Fibroblast of villous mesenchyme (primary cell): ENCODE data around the gene TMEM80. TPM values are rescaled to one million over a fixed set of nuclear protein-coding genes. Genes with fewer than 3 reads are reported as not detected.
"Not testable (repeated sequence)": the region's sequence is repeated elsewhere in the genome, so short reads cannot be mapped to it uniquely, and the experiment has no call there.

Source experiments
- DNase-seq: peaks from one replicate; pipeline ENCODE4 v3.0.0-alpha.2; 2010; ENCODE audit warnings: low read depth
- H3K4me3 ChIP-seq: 2 replicates; pipeline ENCODE4 v1.5.1; 2011; ENCODE audit warnings: low read depth, mild to moderate bottlenecking, low read length
- total RNA-seq: library from RNA; depleted of rRNA; stranded (reverse); fragments of >200 nt; gene quantifications from 2 replicates; pipeline ENCODE4 v1.2.3, GENCODE V29; 2012
- TF ChIP-seq, protein P1 (sequence below): IDR thresholded peaks from 2 replicates; pipeline ENCODE4 v1.5.1; 2012; ENCODE audit warnings: low read depth, mild to moderate bottlenecking, low read length; ENCODE audit not compliant: insufficient read depth

Gene TMEM80
- total RNA-seq, 1 donor: 13.0 TPM

DNA sequence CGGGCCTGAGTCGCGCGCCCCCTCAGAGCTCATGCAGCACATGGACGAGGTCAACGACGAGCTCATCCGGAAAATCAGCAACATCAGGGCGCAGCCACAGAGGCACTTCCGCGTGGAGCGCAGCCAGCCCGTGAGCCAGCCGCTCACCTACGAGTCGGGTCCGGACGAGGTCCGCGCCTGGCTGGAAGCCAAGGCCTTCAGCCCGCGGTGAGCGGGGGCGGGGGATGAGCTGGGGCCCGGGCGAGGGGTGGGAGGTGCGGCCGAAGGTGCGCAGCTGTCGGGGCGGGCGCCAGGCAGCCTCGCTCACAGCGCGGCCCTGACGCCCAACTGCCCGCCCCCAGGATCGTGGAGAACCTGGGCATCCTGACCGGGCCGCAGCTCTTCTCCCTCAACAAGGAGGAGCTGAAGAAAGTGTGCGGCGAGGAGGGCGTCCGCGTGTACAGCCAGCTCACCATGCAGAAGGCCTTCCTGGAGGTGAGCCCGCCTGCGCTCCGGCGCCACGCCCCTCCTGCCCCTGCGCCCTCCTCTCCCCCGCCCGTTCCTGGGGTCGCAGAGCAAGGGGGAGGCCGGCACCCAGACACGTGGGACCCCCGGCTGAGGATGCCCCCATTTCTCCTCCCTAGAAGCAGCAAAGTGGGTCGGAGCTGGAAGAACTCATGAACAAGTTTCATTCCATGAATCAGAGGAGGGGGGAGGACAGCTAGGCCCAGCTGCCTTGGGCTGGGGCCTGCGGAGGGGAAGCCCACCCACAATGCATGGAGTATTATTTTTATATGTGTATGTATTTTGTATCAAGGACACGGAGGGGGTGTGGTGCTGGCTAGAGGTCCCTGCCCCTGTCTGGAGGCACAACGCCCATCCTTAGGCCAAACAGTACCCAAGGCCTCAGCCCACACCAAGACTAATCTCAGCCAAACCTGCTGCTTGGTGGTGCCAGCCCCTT lies 30.9 kb downstream of the TMEM80 start:
- peak; percentile 20 for DNase-seq
- TF ChIP-seq, protein P1, sequence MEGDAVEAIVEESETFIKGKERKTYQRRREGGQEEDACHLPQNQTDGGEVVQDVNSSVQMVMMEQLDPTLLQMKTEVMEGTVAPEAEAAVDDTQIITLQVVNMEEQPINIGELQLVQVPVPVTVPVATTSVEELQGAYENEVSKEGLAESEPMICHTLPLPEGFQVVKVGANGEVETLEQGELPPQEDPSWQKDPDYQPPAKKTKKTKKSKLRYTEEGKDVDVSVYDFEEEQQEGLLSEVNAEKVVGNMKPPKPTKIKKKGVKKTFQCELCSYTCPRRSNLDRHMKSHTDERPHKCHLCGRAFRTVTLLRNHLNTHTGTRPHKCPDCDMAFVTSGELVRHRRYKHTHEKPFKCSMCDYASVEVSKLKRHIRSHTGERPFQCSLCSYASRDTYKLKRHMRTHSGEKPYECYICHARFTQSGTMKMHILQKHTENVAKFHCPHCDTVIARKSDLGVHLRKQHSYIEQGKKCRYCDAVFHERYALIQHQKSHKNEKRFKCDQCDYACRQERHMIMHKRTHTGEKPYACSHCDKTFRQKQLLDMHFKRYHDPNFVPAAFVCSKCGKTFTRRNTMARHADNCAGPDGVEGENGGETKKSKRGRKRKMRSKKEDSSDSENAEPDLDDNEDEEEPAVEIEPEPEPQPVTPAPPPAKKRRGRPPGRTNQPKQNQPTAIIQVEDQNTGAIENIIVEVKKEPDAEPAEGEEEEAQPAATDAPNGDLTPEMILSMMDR: no peak
- no peak overlapping the region for H3K4me3 ChIP-seq

DNA sequence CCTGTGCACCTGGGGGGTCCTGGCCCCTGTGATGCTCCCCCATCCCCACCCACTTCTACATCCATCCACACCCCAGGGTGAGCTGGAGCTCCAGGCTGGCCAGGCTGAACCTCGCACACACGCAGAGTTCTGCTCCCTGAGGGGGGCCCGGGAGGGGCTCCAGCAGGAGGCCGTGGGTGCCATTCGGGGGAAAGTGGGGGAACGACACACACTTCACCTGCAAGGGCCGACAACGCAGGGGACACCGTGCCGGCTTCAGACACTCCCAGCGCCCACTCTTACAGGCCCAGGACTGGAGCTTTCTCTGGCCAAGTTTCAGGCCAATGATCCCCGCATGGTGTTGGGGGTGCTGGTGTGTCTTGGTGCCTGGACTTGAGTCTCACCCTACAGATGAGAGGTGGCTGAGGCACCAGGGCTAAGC lies 31.7 kb downstream of the TMEM80 start:
- TF ChIP-seq, protein P1: no peak
- no peak overlapping the region for H3K4me3 ChIP-seq
- DNase-seq: no peak

DNA sequence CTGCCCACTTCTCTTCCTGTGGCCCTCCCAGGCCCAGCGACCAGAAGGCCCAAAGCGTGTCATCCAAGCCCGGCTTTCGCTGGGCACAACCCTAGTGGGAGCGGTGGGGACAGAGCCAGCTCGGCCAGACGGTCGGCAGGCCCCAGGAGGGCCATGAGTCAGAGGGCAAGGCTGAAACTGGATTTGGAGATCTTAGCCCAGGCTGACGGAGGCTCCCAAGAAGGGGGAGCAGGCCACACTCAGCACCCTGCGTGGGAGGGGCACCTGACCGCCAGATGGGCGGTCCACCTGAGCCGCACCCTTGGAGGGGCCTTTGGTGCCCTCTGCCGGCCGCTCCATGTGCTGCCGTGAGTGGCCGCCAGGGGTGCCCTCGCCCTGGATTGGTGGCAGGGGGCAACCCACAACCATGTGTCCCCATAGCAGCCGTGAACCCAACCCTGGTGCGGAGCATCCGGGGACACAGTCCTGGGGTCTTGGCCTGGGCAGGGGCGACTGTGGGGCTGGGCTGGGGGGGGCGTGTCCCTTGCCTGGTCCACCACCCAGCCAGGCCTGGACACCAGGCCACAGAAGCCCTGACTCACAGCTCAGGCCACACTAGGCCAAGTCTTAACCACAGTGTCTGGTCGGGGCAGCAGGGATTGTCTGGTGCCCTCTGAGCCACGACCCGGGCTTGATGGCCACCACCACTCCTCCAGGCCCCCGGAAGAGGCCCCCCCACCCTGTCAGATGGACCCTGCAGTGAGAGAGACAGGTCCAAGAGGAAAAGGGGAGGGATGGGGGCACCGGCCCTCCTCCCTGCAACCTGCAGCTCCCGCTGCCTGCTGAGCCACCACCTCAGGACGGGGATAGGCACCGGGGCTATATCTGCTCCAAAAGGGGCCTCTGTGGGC lies 32.5 kb downstream of the TMEM80 start:
- TF ChIP-seq, protein P1: peak; percentile 99
- no peak overlapping the region for H3K4me3 ChIP-seq
- DNase-seq: peak; percentile 89

DNA sequence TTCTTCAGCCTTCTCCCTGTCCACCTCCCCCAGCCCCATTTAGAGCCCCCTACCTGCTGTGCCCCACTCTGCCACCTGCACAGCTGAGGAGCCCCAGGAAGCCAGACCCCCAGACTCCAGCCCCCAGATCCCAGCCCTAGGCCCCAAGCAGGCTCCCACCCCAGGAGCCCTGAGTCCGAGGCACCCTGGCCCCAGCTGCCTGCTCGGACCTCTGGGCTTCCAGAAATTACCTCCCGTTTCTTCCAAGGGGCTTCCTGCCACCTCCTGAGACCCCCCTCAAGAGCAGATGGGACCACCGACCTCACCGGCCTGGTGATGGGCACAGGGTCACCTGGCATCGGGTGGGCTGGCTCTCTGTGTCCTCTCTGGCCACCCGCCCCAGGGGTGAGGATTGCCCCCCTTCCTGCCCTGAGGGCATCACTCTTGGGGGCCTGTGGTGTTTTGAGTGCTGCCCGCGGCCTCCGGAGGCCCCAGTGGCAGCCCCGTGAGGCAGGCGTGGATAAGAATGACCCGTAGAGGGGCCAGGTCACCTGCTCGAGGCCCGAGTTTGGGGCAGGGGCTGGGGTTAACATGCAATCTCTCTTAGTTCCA lies 33.4 kb downstream of the TMEM80 start:
- H3K4me3 ChIP-seq: no peak overlapping the region
- TF ChIP-seq, protein P1: no peak
- no peak for DNase-seq

DNA sequence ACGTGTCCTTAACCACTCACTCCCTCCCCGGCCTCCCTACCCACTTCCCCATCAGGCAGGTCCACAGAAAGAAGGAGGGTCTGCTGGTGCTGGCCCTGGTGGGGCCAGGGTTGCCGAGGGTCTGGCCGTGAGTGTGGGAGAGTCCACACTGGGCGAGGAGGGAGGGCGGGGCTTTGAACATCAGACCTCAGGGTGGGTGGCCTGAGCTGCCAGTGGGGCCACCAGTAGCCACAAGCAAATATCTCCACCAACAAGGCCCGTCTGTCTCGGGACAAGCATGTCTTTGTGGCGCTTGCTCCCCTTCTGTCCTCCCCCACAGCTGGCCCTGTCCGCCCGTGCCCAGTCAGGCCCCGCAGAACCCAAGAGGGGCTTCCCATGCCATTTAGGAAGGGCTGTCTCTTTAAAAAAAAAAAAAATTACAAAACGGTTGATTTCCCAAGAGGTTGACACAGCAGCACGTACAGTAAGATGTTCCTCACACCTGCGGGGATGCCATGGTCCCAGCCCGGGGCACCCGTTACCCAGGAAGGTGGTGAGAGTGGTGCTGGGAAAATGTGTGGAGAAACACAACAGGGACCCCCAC lies 34.0 kb downstream of the TMEM80 start:
- TF ChIP-seq, protein P1: no peak
- H3K4me3 ChIP-seq: no peak overlapping the region
- DNase-seq: no peak

DNA sequence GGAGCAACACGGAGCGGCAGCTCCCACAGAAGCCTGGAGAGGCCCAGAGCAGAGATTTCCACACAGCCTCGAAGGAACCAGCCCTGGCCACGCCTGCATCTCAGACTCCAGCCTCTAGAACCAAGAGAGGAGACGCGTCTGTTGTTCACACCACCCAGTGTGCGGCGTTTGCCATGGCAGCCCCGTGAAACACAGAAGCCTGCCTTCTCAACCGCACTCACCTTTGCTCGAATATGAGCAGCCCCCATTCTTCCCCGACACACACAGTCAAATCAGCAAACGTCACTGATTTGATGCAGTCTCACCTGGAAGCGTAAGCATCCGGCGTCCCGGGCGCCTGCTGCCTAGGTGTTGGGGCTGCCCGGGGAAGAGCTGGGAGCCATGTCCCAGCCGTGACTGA lies 37.5 kb downstream of the TMEM80 start:
- TF ChIP-seq, protein P1: no peak
- DNase-seq: no peak

DNA sequence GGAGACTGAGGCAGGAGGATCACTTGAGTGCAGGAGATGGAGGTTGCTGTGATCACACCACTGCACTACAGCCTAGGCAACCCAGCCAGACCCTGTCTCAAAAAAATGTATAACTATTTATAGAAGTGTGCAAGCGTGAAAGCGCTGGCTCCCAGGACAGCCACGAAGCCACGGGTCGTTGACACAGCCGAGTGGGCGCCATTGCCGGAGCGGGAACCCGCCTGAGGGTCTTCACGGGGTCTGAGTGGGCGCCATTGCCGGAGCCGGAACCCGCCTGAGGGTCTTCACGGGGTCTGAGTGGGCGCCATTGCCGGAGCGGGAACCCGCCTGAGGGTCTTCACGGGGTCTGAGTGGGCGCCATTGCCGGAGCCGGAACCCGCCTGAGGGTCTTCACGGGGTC lies 38.9 kb downstream of the TMEM80 start:
- H3K4me3 ChIP-seq, DNase-seq: not testable (repeated sequence)

More for the DNA sequence above, 37.5 kb downstream of the TMEM80 start:
- H3K4me3 ChIP-seq: no peak overlapping the region
